HepG2 (cell line): ENCODE data around the gene ATF6. TPM values are rescaled to one million over a fixed set of nuclear protein-coding genes. Genes with fewer than 3 reads are reported as not detected.

Source experiments
- ATAC-seq: fragments of 200-7000 bp; cut with Tn5 transposase; 3 replicates; pipeline ENCODE4 v1.9.1; 2020; ENCODE audit warnings: mild to moderate bottlenecking, moderate library complexity
- BruUV-seq: library from RNA; stranded (reverse); fragments of 400-500 nt; replicated peaks from 2 replicates; lab custom pipeline; 2021; lab: Mats Ljungman, UMichigan
- CTCF ChIA-PET: fragments of 300-600 bp; formaldehyde crosslinking; extraction: SDS; loops from one replicate; lab custom pipeline; 2021; ENCODE audit warnings: low total read pairs, inconsistent platforms, low intra/inter-chr PET ratio; lab: Yijun Ruan, JAX
- POLR2A ChIA-PET: fragments of 350-600 bp; sonication (Branson Sonifier 250); formaldehyde crosslinking; loops from one replicate; lab custom pipeline; 2020; ENCODE audit warnings: antibody characterized with exemption, inconsistent platforms; lab: Yijun Ruan, JAX
- DNase-seq: peaks from one replicate; pipeline ENCODE4 v3.0.0-alpha.2; 2015; ENCODE audit warnings: low spot score
- FAIRE-seq: peaks from 3 replicates; lab custom pipeline; 2011; peaks lifted over from hg19 to GRCh38; lab: Jason Lieb, UNC
- H2AFZ ChIP-seq: one replicate; pipeline ENCODE4 v1.6.1; 2011; ENCODE audit warnings: low read length, inconsistent platforms
- H3K27ac ChIP-seq: fragments of 300-600 bp; 3 replicates; pipeline ENCODE4 v1.8.0; 2011; ENCODE audit warnings: mixed run types, mild to moderate bottlenecking, mixed read lengths, low read length, inconsistent platforms; ENCODE audit not compliant: insufficient read depth; ENCODE audit errors: extremely low read length
- H3K27me3 ChIP-seq, 2 experiments: fragments of 200-600 bp in 1 of 2; 2 replicates in 1 of 2; 3 replicates in 1 of 2; pipeline versions ENCODE4 v1.6.0 to v1.8.0; 2011; ENCODE audit warnings: low read length in 2 of 2, mild to moderate bottlenecking in 2 of 2, moderate library complexity in 2 of 2, inconsistent platforms in 1 of 2; ENCODE audit not compliant: insufficient read depth in 2 of 2, control insufficient read depth in 1 of 2
- H3K36me3 ChIP-seq, 2 experiments: fragments of 200-600 bp in 1 of 2; replicated peaks in 1 of 2; 2 replicates in 1 of 2; 3 replicates in 1 of 2; pipeline versions ENCODE4 v1.5.1 to v1.8.0; 2011; ENCODE audit warnings: low read length in 2 of 2, inconsistent platforms in 1 of 2; ENCODE audit not compliant: insufficient read depth in 2 of 2, control insufficient read depth in 1 of 2
- H3K4me1 ChIP-seq: 2 replicates; pipeline ENCODE4 v1.5.1; 2012; ENCODE audit warnings: low read length, inconsistent platforms; ENCODE audit not compliant: insufficient read depth
- H3K4me2 ChIP-seq: 2 replicates; pipeline ENCODE4 v1.6.0; 2011; ENCODE audit warnings: low read depth, low read length, inconsistent platforms
- H3K4me3 ChIP-seq, 3 experiments: fragments of 200-600 bp in 1 of 3; sonication (generic), shearing (Covaris generic) in 1 of 3; replicated peaks in 1 of 3; 2 replicates each; pipeline ENCODE4 v1.5.1; 2011 to 2016; ENCODE audit warnings: low read length in 3 of 3, inconsistent platforms in 2 of 3, low read depth in 2 of 3, mild to moderate bottlenecking in 2 of 3, control low read depth in 1 of 3, mixed read lengths in 1 of 3; ENCODE audit not compliant: insufficient read depth in 1 of 3
- H3K79me2 ChIP-seq: one replicate; pipeline ENCODE4 v1.6.1; 2011; ENCODE audit warnings: low read length, inconsistent platforms; ENCODE audit not compliant: insufficient read depth
- H3K9ac ChIP-seq: 2 replicates; pipeline ENCODE4 v1.6.0; 2011; ENCODE audit warnings: mild to moderate bottlenecking, low read depth, low read length, inconsistent platforms; ENCODE audit not compliant: insufficient read depth
- H3K9me3 ChIP-seq: 2 replicates; pipeline ENCODE4 v1.5.1; 2012; ENCODE audit warnings: mild to moderate bottlenecking, low read length
- H4K20me1 ChIP-seq: 2 replicates; pipeline ENCODE4 v1.6.0; 2011; ENCODE audit warnings: inconsistent platforms, mild to moderate bottlenecking, low read length, moderate library complexity; ENCODE audit not compliant: insufficient read depth
- DNMT3B ChIP-seq: conservative IDR thresholded peaks from 2 replicates; pipeline ENCODE4 v1.6.1; 2016; ENCODE audit warnings: missing biosample characterization, control low read depth
- ETS1 ChIP-seq: sonication (generic); formaldehyde crosslinking; IDR thresholded peaks from 2 replicates; pipeline ENCODE4 v1.4.0; 2020; ENCODE audit warnings: missing genetic modification reagents
- HOXA5 ChIP-seq: sonication (generic); formaldehyde crosslinking; IDR thresholded peaks from 2 replicates; pipeline ENCODE4 v1.4.0; 2020; ENCODE audit warnings: missing genetic modification reagents
- NFE2L2 ChIP-seq: fragments of 150-350 bp; IDR thresholded peaks from 2 replicates; pipeline ENCODE4 v1.6.1; 2014; ENCODE audit warnings: low read length
- NRL ChIP-seq: sonication (generic); formaldehyde crosslinking; IDR thresholded peaks from 2 replicates; pipeline ENCODE4 v1.5.0; 2020; ENCODE audit warnings: missing genetic modification reagents, mild to moderate bottlenecking, moderate library complexity, borderline replicate concordance
- SALL1 ChIP-seq: sonication (generic); formaldehyde crosslinking; IDR thresholded peaks from 2 replicates; pipeline ENCODE4 v1.8.0; 2022; ENCODE audit warnings: mild to moderate bottlenecking, missing genetic modification reagents
- SRSF1 ChIP-seq: fragments of 200-400 bp; formaldehyde crosslinking; optimal IDR thresholded peaks from 2 replicates; pipeline ENCODE3; 2017; ENCODE audit warnings: mild to moderate bottlenecking, low read depth, low read length, moderate library complexity
- TBP ChIP-seq: sonication (generic); formaldehyde crosslinking; IDR thresholded peaks from 2 replicates; pipeline ENCODE4 v1.5.0; 2020; ENCODE audit warnings: missing genetic modification reagents
- WIZ ChIP-seq: sonication (generic); formaldehyde crosslinking; IDR thresholded peaks from 2 replicates; pipeline ENCODE4 v1.5.1; 2020; ENCODE audit warnings: mild to moderate bottlenecking, missing genetic modification reagents
- ZBTB34 ChIP-seq: sonication (generic); formaldehyde crosslinking; IDR thresholded peaks from 2 replicates; pipeline ENCODE4 v1.8.0; 2022; ENCODE audit warnings: mild to moderate bottlenecking, missing genetic modification reagents
- ZMYM3 ChIP-seq: sonication (generic); formaldehyde crosslinking; IDR thresholded peaks from 2 replicates; pipeline ENCODE4 v1.5.1; 2020; ENCODE audit warnings: mild to moderate bottlenecking, missing genetic modification reagents
- ZNF367 ChIP-seq: sonication (generic); formaldehyde crosslinking; IDR thresholded peaks from 2 replicates; pipeline ENCODE4 v1.4.0; 2020; ENCODE audit warnings: missing genetic modification reagents, borderline replicate concordance
- ZNF484 ChIP-seq: sonication (generic); formaldehyde crosslinking; IDR thresholded peaks from 2 replicates; pipeline ENCODE4 v1.5.1; 2020; ENCODE audit warnings: mild to moderate bottlenecking, low read depth, missing genetic modification reagents, borderline replicate concordance
- ZNF557 ChIP-seq: sonication (generic); formaldehyde crosslinking; IDR thresholded peaks from 2 replicates; pipeline ENCODE4 v1.4.0; 2020; ENCODE audit warnings: missing genetic modification reagents
- ZNF572 ChIP-seq: sonication (generic); formaldehyde crosslinking; IDR thresholded peaks from 2 replicates; pipeline ENCODE4 v1.5.1; 2020; ENCODE audit warnings: mild to moderate bottlenecking, missing genetic modification reagents
- WGBS: methylation state at CpG from one replicate; pipeline ENCODE4 v1.1.6; 2017; ENCODE audit warnings: low lambda C conversion rate; 5-methylcytosine and 5-hydroxymethylcytosine counted together
- in situ Hi-C: cut with HindIII; loops from 2 replicates; pipeline ENCODE4 v1.10.0; 2017; ENCODE audit warnings: low pct_unique_long_range_greater_than_20kb; ENCODE audit not compliant: extremely low pct_ligation_motif_present
- intact Hi-C: fragments of 100-400 bp; cut with micrococcal nuclease; formaldehyde crosslinking; loops from one replicate; pipeline ENCODE4 v1.10.0; 2022; ENCODE audit not compliant: unreplicated experiment
- polyA plus RNA-seq, 8 experiments: library from polyadenylated mRNA; depleted of rRNA in 3 of 8; stranded (reverse) in 7 of 8; unstranded in 1 of 8; fragments of >200 nt; fragmentation: Illumina TruSeq in 4 of 8; extraction: Trizol in 4 of 8; gene quantifications; 2 replicates each; pipeline versions ENCODE4 v1.2.1 to v1.2.3, GENCODE V29; 2011 to 2016; ENCODE audit warnings: low read depth in 4 of 8, missing spikeins in 1 of 8, mixed read lengths in 1 of 8; ENCODE audit not compliant: insufficient read depth in 1 of 8
- total RNA-seq, 5 experiments: library from RNA; depleted of rRNA; stranded (reverse); fragments of >200 nt; fragmentation: Illumina TruSeq; extraction: Trizol; gene quantifications; 2 replicates each; pipeline ENCODE4 v1.2.3, GENCODE V29; 2016; ENCODE audit warnings: low read depth in 1 of 5
- TF ChIP-seq, protein P1 (sequence below): sonication (generic); formaldehyde crosslinking; IDR thresholded peaks from 2 replicates; pipeline ENCODE4 v1.4.0; 2020; ENCODE audit warnings: missing genetic modification reagents, borderline replicate concordance

ATF6 gene
- total and polyA plus RNA-seq, 2 of the 13 experiments (the other 11 are each of a cell fraction or from before 2014, with no cell fraction given), result 13.2 to 14.5 TPM

DNA sequence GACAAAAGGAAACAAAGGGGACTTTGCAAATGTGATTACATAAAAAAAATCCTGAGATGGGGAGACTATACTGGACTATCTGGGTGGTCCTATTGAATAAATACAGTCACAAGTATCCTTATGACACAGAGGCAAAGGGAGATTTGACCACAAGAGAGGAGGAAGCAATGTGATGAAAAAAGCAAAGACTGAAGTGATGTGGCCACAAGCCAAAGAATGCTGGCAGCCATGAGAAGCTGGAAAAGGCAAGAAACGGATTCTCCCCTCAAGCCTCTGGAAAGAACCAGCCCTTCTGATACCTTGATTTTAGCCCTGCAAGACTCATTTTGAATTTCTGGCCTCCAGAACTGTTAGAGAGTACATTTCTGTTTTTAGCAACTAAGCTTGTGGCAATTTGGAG lies 221.2 kb downstream of the ATF6 start:
- no peak overlapping the region for H3K4me2 ChIP-seq
- no peak for ATAC-seq
- H3K4me3 ChIP-seq, result no peak overlapping the region
- H3K27me3 ChIP-seq, result peaks cover 0 to 27% of the 10 kb centered on the region in 2 experiments; a peak in 4 of 5 replicates
- ChIA-PET CTCF (no interaction called here), POLR2A (no interaction called here)
- in situ Hi-C loops, result no loop called here
- no peak for DNase-seq
- H2AFZ ChIP-seq, result no peak overlapping the region
- intact Hi-C loops, result no loop called here
- BruUV-seq, result no TSS peak
- H4K20me1 ChIP-seq, result no peaks in the 10 kb centered on the region
- H3K4me1 ChIP-seq, result no peaks in the 10 kb centered on the region
- no peaks in the 10 kb centered on the region for H3K36me3 ChIP-seq
- no peak overlapping the region for H3K27ac ChIP-seq
- FAIRE-seq, result no peak
- TF ChIP-seq ETS1 (CRISPR knock-in tag) (no peak), ZMYM3 (CRISPR knock-in tag) (no peak), SALL1 (CRISPR knock-in tag) (no peak), HOXA5 (CRISPR knock-in tag) (no peak), WIZ (no peak), ZNF484 (CRISPR knock-in tag) (no peak), SRSF1 (no peak), ZNF557 (CRISPR knock-in tag) (no peak), TBP (CRISPR knock-in tag) (no peak), ZNF572 (CRISPR knock-in tag) (no peak), NFE2L2 (no peak), ZNF367 (CRISPR knock-in tag) (no peak), NRL (CRISPR knock-in tag) (no peak), DNMT3B (CRISPR knock-in tag) (no peak), ZBTB34 (CRISPR knock-in tag) (no peak)
- TF ChIP-seq, protein P1, sequence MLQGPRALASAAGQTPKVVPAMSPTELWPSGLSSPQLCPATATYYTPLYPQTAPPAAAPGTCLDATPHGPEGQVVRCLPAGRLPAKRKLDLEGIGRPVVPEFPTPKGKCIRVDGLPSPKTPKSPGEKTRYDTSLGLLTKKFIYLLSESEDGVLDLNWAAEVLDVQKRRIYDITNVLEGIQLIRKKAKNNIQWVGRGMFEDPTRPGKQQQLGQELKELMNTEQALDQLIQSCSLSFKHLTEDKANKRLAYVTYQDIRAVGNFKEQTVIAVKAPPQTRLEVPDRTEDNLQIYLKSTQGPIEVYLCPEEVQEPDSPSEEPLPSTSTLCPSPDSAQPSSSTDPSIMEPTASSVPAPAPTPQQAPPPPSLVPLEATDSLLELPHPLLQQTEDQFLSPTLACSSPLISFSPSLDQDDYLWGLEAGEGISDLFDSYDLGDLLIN (CRISPR knock-in tag), result no peak
- no peaks in the 10 kb centered on the region for H3K9me3 ChIP-seq
- H3K79me2 ChIP-seq, result no peaks in the 10 kb centered on the region
- no peak overlapping the region for H3K9ac ChIP-seq
- 0% methylated on average over 1 of the region's 1 CpG for WGBS
